GM18505 (cell line): ENCODE data around the gene ANKRD34A.

Experiments
- ATAC-seq: cut with Tn5 transposase; IDR thresholded peaks from one replicate; pipeline ENCODE4 v1.9.1; 2021; ENCODE audit not compliant: unreplicated experiment
- POLR2A ChIP-seq: IDR thresholded peaks from 4 replicates; pipeline ENCODE4 v1.6.1; 2011; ENCODE audit warnings: borderline replicate concordance; ENCODE audit not compliant: insufficient read depth, insufficient read length; ENCODE audit errors: extremely low read depth

ANKRD34A gene

DNA sequence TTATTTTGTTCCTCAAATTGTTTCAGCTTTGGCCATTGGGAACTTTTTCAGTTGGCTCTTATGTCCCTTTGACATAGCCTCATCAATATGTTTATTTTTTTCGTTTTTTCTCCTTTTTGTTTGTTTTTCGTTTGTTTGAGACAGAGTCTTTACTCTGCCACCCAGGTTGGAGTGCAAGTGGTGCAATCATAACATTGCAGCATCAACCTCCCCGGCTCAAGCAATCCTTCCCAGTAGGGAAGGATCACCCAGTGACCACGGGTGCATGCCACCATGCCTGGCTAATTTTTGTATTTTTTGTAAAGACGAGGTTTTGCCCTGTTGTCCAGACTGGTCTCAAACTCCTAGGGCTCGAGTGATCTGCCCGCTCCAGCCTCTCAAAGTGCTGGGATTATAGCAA lies 8.2 kb upstream of the ANKRD34A start:
- no peak for TF ChIP-seq POLR2A

GRCh38 chr1:145967288-145967687 lies 2.9 kb upstream of the ANKRD34A start:
- no peak for ATAC-seq
- TF ChIP-seq POLR2A: no peak

More for the DNA sequence above, 8.2 kb upstream of the ANKRD34A start:
- ATAC-seq: no peak

GRCh38 chr1:145965119-145965744 lies 857 bp upstream of the ANKRD34A start:
- TF ChIP-seq POLR2A: no peak
- ATAC-seq: no peak

- no peak for ATAC-seq
- TF ChIP-seq POLR2A: no peak
These were observed 933 bp downstream of the ANKRD34A start for GRCh38 chr1:145963265-145964019.

DNA sequence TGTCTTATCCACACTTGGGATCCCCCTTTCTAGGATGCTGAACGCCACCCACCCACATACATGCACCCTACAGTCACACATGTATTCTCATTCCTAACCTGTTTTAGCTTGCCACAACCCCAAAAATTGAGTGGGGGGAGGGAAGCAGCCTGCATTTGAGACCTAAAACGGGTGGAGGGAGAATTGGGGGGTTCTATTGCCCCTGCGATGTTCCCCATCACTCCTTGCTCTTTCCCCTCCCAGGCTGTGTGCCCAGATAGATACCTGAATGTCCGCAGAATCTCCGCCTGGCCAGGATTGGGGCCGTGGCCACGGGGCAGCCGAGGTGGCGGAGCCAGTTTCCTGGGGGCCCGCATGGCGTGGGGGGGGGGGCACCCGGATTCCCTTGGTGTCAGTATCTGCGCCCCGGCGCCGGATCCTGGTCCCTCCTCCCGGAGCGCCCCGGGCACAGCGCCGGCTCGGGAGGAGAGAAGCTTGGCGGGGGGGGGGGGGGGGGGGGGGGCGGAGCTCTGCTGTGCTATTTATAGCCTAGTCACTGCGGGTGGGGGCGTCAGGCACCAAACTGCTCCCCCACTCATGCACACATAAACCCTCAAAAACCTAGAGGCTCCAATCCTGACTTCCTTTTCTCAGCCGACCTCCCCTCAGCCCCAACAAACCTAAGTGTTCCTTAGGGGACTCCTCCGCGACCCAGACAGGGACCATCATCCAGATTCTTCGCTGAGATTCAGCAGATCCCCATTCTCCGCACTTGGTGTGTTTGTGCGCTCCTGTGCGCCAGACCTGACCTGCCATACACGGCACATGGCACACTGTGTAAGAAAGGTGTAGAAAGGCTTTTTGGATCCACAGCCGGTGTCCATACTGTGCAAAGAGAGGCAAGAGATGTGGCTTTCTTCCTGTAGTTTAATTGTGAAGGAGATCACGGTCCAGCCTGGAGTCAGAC lies 1.9 kb downstream of the ANKRD34A start:
- no peak for ATAC-seq
- TF ChIP-seq POLR2A: no peak

- TF ChIP-seq POLR2A: no peak
These were observed 2.8 kb downstream of the ANKRD34A start for GRCh38 chr1:145961425-145962156.

GRCh38 chr1:145961109-145961424 lies 3.3 kb downstream of the ANKRD34A start:
- no peak for TF ChIP-seq POLR2A
- ATAC-seq: no peak

More at GRCh38 chr1:145961425-145962156, 2.8 kb downstream of the ANKRD34A start:
- ATAC-seq: no peak

DNA sequence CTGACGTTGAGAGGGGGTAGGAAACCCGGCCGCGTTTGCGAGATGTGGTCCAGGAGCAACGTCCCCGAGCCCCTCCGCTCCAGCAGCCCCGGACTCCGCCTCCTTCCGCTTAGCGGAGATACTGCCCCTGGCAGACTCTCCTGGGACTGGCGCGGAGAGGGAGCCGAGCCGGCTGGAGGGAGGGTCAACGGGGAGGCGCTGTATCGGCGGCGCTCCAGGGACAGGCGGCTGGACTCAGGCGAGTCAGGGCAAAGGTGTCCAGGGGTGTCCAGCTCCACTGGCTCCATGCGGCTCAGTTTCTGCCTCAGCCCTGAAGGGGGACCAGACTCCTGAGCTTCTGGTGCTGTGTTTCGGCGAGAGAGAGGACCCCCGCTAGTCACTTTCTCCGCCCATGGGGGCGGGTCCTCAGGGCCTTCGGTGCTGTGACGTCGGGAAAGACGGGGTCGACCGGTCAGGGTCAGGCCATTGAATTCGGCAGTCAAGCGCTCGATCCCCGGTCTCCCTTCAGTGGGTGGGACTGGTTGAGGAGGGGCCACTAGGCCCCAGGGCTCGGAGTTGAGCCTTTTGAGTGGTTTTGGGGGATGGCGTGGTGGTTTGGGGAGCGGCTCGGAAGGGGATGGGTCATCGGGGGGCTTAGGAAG lies 3.8 kb downstream of the ANKRD34A start:
- ATAC-seq: no peak
- peak; percentile 34 for TF ChIP-seq POLR2A

- no peak for ATAC-seq
- TF ChIP-seq POLR2A: no peak
These were observed 4.4 kb downstream of the ANKRD34A start for GRCh38 chr1:145959957-145960467.

DNA sequence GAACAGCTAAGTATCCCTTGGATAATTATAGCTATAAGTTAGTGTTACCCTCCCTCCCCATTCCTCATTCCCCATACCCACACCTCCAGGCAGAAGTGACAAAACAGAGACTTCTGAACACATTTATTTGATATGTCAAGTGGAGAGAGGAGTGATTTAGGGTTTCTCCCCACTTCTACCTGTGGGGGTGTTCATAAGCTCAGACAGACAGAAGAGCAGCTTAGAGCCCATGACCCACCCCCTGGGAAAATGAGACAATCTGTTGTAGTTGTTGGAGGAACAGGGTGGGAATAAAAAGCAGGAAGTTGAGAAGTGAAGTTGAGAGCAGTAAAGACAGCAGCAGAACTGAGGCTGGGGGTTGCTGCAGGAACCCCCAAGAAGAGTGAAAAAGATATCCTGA lies 5.0 kb downstream of the ANKRD34A start:
- no peak for TF ChIP-seq POLR2A
- no peak for ATAC-seq

GRCh38 chr1:145958734-145959133 lies 5.6 kb downstream of the ANKRD34A start:
- ATAC-seq: no peak
- no peak for TF ChIP-seq POLR2A
